NCI-H460 (cell line): ENCODE results near the gene BCDIN3D. TPM values are rescaled to one million over a fixed set of nuclear protein-coding genes. Genes with fewer than 3 reads are reported as not detected.
A peak's percentile ranks its signal among the peaks of the same experiment; 100 is the strongest.
"Not testable (repeated sequence)": the region's sequence is repeated elsewhere in the genome, so short reads cannot be mapped to it uniquely, and the experiment has no call there.

Source experiments
- DNase-seq: peaks from one replicate; pipeline ENCODE4 v3.0.0-alpha.2; 2016; ENCODE audit warnings: low read depth; ENCODE audit errors: extremely low read depth
- polyA plus RNA-seq: library from polyadenylated mRNA; depleted of rRNA; stranded (reverse); fragments of >200 nt; gene quantifications from 2 replicates; pipeline ENCODE4 v1.2.3, GENCODE V29; 2014; cell fraction: nucleus; rRNA removed
- total RNA-seq: library from RNA; depleted of rRNA; stranded (reverse); fragments of >200 nt; shearing (Covaris generic); gene quantifications from 2 replicates; pipeline ENCODE4 v1.2.3, GENCODE V29; 2014; rRNA removed

BCDIN3D gene, protein sequence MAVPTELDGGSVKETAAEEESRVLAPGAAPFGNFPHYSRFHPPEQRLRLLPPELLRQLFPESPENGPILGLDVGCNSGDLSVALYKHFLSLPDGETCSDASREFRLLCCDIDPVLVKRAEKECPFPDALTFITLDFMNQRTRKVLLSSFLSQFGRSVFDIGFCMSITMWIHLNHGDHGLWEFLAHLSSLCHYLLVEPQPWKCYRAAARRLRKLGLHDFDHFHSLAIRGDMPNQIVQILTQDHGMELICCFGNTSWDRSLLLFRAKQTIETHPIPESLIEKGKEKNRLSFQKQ
- total RNA-seq: 8.5 and 9.1 TPM in 2 replicates
- polyA plus RNA-seq: 1.1 and 3.1 TPM in 2 replicates

GRCh38 chr12:49842519-49843352, at the start of gene BCDIN3D:
Gene BCDIN3D (minus strand): TSS chr12:49843106. CDS start chr12:49843087, 19 bp downstream.
- peak; percentile 87 for DNase-seq

DNA sequence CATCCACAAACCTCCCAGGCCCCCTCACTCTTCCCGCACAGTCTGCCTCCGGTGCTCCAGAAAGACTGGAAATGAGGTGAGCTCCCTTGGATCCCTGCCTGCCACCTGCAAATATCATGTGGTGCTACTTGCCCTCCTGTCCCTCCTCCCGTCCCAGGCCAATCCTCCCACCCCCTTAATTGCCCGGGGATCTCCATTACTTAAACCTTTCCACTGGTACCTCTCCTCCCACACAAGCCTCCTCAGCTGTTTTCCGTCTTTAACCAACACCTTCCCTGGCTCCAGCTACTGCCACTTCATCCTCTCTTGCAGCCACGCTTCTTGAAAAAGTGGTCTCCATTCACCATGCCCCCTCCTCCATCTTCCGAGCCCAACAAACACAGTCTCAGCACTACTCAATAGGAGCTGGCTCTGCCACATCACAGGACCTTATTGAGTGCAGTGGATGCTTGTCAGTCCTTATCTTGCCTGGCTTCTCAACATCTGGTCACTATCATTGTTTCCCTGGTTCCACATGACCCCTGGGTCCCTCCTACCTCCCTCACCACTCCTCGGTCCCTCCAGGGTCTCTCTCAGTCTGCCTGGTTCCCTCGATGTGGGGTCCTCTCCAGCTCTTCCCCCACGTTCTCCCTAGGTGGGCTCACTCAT, 49.3 kb upstream of the BCDIN3D start:
- no peak for DNase-seq

DNA sequence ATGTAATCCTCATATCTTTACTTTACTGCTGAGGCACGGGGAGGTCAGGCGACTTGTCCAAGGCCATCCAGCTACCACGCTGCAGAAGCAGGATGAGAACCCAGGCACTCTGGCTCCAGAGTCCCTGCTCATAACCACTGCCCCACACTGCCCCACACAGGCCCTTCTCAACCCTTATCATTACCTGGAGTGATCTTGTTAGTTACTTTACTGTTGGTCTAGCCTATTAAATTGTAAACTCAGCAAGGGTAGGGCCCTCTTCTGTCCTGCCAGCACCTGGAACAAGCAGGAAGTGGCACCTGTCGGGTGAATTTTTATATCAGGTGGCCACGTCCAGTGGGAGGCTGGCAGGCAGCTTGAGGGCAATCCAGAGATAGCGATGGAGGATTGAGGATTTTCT, 48.6 kb upstream of the BCDIN3D start:
- DNase-seq: no peak

DNA sequence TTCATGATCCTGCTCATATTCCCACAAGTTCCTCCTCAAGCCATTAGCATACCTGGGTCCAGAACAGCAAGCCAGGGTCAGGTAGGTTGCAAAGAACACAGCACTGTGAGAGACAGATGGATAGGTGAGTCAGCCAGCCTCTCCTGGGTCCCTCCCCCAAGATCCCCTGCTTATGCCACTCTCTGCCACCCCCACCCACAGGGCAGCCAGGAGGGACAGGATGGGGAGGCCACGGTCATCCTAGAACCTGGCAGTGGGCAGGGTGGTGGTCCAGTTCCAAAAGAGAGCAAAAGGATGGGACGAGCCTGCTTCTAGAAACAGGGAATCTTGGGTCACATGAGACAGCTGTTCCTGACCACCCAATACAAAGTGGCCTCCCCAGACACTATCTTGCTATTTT, 48.1 kb upstream of the BCDIN3D start:
- DNase-seq: no peak

GRCh38 chr12:49890096-49890461, 47.2 kb upstream of the BCDIN3D start:
- DNase-seq: no peak

GRCh38 chr12:49889361-49890095, 46.6 kb upstream of the BCDIN3D start:
- no peak for DNase-seq

DNA sequence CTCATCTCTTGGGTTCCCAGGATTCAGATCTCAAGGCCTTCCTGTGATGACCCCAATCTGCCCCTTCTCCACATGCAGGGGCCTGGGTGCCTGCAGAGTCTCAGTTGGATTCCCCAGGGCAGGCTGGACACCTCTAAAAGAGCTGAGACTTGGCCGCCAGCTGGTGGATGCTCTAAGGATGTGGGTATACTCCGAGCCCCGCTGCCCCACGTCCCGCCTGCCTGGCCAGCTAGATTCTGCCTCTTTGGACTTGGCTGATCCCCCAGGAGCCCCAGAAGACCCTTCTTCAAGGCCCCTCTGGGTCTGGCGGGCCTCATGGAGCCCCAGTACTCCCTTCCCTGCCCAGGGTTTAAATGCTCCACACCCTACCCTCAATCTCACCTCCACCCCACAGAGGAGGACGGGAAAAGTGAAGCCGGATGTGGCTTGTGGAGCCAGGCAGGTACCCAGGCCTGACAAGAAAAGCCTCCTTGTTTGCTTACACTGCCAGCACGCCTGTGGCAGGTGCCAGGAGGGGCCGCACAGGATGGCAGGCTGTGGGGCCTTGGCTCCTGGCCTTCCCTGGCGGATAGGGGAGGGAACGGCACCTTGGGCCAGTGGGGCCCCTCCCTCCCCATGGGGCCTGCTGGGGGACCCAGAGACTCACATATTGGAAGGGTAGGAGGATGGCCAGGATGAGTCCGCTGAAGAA, 45.7 kb upstream of the BCDIN3D start:
- DNase-seq: no peak

GRCh38 chr12:49887536-49888401, 44.9 kb upstream of the BCDIN3D start:
- DNase-seq: peak; percentile 45

GRCh38 chr12:49887091-49887490, 44.2 kb upstream of the BCDIN3D start:
- DNase-seq: no peak

DNA sequence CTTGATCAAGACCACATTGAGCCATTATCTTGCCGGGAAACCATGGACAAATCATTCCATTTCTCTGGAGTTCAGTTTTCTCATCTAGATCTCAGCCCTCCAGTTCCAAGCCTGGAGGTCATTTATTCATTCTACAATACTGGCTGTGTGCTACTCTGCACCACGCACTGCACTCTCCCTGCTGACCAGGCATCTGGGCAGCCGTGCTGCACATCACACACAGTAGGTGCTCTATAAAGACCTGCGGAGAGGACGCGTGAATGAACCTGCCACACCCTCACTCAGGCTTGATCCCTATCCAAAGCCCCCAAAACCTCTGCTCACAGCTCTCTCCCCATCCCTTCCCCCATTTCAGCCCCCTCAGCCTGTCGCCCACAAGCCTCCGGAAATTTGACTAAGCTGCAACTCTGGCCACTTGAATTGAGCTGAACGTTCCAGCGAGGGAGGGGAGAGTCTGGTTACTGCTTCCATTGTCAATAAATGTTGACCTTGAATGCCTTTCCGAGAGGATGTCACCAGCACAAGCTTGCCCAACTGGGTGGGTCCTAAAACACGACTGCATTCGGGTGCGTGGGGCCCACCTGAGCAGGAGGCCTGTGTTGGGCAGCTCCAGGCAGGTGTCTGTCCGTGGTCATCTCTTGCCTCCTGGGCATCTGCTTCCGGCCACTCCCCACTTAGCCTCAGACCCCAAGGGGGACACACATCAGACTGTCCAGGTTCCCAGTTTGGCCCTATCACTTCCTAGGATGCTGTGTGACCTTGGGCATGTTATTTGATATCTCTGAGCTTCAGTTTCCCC, 43.0 kb upstream of the BCDIN3D start:
- DNase-seq: no peak

GRCh38 chr12:49885118-49885517, 42.2 kb upstream of the BCDIN3D start:
- no peak for DNase-seq

DNA sequence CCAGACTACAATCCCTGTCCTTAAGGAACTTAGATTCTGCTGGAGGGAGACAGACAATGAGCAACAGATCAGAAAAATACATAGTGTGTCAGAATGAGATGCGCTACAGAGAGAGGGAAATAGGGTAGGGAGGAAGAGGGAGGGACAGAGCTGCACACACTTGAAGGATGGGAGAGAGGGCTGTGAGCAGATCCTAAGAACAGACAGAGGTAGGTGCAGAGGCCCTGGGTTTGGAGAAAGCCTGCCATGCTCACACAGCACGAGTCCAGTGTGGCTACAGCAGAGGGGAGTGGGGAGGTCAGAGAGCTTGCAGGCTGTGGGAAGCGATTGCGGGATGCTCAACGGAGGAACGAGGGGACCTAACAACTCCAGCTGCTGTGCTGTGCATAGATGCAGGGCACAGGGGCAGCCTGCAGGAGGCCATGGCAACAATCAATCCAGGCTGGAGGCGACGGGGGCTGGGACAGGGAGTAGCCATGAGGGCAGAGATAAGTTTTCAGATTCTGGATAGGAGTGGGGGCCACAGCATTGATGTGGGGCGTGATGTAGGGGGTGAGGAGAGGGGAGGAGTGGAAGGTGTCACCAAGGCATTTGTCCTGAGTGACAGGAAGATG, 40.1 kb upstream of the BCDIN3D start:
- no peak for DNase-seq

GRCh38 chr12:49882248-49882850, 39.4 kb upstream of the BCDIN3D start:
- no peak for DNase-seq

DNA sequence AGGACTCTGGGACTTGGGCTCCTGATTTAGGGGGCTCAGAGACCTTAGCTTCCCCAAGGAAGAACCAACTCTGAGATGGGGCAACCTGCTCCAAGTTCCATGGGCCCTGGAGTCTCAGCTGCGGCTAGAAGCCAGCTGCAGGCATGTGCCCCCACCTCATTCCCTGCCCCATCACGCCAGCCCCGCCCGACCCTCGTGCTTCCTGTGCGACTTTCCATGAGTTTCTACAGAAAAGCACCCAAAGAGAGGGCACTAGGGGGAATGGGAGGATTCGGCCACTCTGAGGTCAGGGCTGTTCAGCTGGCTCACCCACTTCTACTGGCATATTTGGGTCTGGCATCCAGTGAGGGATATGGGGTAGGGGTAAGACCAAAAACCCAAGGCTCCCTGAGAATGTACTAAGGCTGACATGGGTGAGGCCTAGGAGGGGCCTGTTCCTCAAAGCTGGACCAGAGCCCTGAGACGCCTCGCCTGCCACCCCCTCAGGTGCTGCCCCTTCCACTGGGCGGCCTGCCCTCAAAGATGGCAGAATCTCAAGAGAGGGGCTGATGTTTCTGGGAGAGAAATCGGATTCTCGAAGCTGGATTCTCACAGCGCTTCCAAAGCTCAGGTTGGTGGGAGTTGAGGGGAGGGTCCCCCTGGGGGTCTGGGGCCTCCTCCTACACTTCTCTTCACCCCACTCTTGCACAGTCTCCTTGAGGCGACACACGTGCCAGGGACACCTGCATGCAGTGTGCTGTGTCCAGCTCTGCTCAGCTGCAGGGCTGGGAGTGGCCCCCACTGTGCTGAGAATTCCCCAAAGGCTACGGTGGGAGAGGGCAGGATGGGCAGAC, 38.7 kb upstream of the BCDIN3D start:
- DNase-seq: no peak

DNA sequence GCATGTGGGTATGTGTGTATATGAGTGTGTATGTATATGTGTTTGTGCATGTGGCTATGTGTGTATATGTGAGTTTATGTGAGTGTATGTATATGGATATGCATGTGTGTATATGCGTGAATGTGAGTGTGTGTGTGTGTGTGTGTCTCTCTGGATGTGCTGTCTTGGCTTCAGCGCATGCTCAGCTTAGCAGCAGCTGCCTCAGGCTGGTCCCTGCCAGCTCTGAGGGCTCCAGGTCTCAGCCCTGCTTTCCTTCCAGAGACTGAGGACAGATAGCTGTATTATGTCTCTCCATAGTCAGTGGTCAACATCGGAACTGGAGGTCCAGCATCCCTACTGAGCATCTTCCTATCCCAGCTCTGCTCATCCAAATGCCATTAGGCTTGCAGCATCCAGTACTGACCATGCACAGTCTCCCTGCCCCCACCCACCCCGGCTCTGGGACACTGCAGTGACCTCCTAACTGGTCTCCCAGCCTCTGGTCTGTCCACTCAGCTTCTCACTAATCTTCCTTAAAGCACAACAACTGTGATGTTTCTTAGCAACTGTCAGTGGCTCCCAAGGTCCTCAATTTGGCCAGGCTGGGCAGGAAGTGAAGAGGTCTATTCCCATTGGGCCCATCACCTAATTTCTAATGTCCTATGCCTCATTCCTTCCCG, 38.0 kb upstream of the BCDIN3D start:
- DNase-seq: no peak

GRCh38 chr12:49879065-49879464, 36.2 kb upstream of the BCDIN3D start:
- not testable (repeated sequence) for DNase-seq
